ENCODE results near the gene BAIAP3. TPM values are rescaled to one million over a fixed set of nuclear protein-coding genes. Genes with fewer than 3 reads are reported as not detected.
A peak's percentile ranks its signal among the peaks of the same experiment; 100 is the strongest.

Gene BAIAP3
- total and polyA plus RNA-seq, 2 donors (not counting 3 experiments of a cell fraction or from before 2014, with no cell fraction given) = 0.36 to 0.66 TPM

GRCh38 chr16:1312467-1312816 is 21.0 kb upstream of the BAIAP3 start:
- Histone ChIP-seq H3K27me3 (ENCODE audit: control insufficient read depth in 2 of 2, insufficient read depth in 2 of 2, low read length in 2 of 2) (no peaks in the 10 kb centered on the region), H3K36me3 (ENCODE audit: control insufficient read depth in 2 of 2, extremely low read depth in 1 of 2, insufficient read depth in 2 of 2, low read length in 2 of 2) (peaks cover 8 to 29% of the 10 kb centered on the region in 2 experiments), H4K20me1 (replicated peaks; ENCODE audit: control insufficient read depth, extremely low read depth, insufficient read depth, low read length) (no peaks in the 10 kb centered on the region), H3K9me3 (replicated peaks; ENCODE audit: control insufficient read depth, insufficient read depth, low read length) (no peaks in the 10 kb centered on the region), H3K79me2 (ENCODE audit: control insufficient read depth, insufficient read depth, low read length) (peaks cover 68% of the 10 kb centered on the region), H3K9me1 (replicated peaks; ENCODE audit: control insufficient read depth, extremely low read depth, insufficient read depth, low read length) (no peaks in the 10 kb centered on the region), H3K4me3 (replicated peaks in 1 of 3; ENCODE audit: insufficient read depth in 1 of 3, low read depth in 1 of 3, low read length in 3 of 3) (no peak overlapping the region), H3K4me1 (ENCODE audit: control insufficient read depth, extremely low read depth, insufficient read depth, low read length) (peaks cover 14% of the 10 kb centered on the region), H3K4me2 (ENCODE audit: insufficient read depth, low read length) (no peak overlapping the region), H3K9ac (replicated peaks; ENCODE audit: extremely low read depth, insufficient read depth, low read length) (peak overlapping the region; percentile 25), H2AFZ (ENCODE audit: low read depth, low read length) (no peak overlapping the region), H3K27ac (ENCODE audit: insufficient read depth, low read depth, low read length) (no peak overlapping the region)
- TF ChIP-seq MYC (IDR thresholded peaks at IDR 0.05; ENCODE audit: low read depth, low read length) = no peak
- TF ChIP-seq CTCF (IDR thresholded peaks at IDR 0.05; ENCODE audit: extremely low read depth in 1 of 2, insufficient read depth in 1 of 2, low read depth in 1 of 2, low read length in 2 of 2) = no peak
- no peak for TF ChIP-seq MAX (IDR thresholded peaks at IDR 0.05; ENCODE audit: insufficient read depth, insufficient read length)
- no peak for TF ChIP-seq POLR2AphosphoS5 (IDR thresholded peaks at IDR 0.05; ENCODE audit: insufficient read depth, low read depth, low read length)
- TF ChIP-seq FOS (IDR thresholded peaks at IDR 0.05; ENCODE audit: borderline replicate concordance, insufficient read depth, low read length) = no peak
- TF ChIP-seq POLR2A (IDR thresholded peaks at IDR 0.05; ENCODE audit: low read depth, low read length) = no peak
- TF ChIP-seq EZH2 (IDR thresholded peaks at IDR 0.05; ENCODE audit: borderline replicate concordance, low read depth, low read length, severe bottlenecking) = no peak
- TF ChIP-seq JUN (IDR thresholded peaks at IDR 0.05; ENCODE audit: borderline replicate concordance, insufficient read depth, insufficient read length, low read depth) = no peak
- no peak for TF ChIP-seq GATA2 (IDR thresholded peaks at IDR 0.05; ENCODE audit: insufficient read depth, insufficient read length, low read depth, low read length)
- DNase-seq (ENCODE audit: low read depth, low spot score) = no peak
- CTCF ChIA-PET = interaction anchor here (1.0 kb wide), 1 partner anchor 12 kb away, joined by 3 read pairs; no protein-coding TSS in a partner anchor
- intact Hi-C loops (cut with micrococcal nuclease) = no loop called here
- POLR2A ChIA-PET = no interaction called here
- FAIRE-seq = no peak
- BruUV-seq (replicated peaks) = no TSS peak
- dilution Hi-C loops (cut with MboI; ENCODE audit: extremely low pct_ligation_motif_present, low sequenced_read_pairs) = no loop called here
